GM12864 (cell line): ENCODE results near the gene SIAE.

Experiments
- DNase-seq: peaks from one replicate; pipeline ENCODE4 v3.0.0-alpha.2; 2011; ENCODE audit warnings: low read depth
- H3K4me3 ChIP-seq: 2 replicates; pipeline ENCODE4 v1.5.1; 2011; ENCODE audit warnings: mild to moderate bottlenecking, low read depth, low read length, control low read depth
- CTCF ChIP-seq: IDR thresholded peaks from 2 replicates; pipeline ENCODE4 v1.5.1; 2011; ENCODE audit warnings: low read depth, mild to moderate bottlenecking, moderate library complexity, low read length, control low read depth, inconsistent platforms; ENCODE audit errors: missing control alignments

The SIAE gene

DNA sequence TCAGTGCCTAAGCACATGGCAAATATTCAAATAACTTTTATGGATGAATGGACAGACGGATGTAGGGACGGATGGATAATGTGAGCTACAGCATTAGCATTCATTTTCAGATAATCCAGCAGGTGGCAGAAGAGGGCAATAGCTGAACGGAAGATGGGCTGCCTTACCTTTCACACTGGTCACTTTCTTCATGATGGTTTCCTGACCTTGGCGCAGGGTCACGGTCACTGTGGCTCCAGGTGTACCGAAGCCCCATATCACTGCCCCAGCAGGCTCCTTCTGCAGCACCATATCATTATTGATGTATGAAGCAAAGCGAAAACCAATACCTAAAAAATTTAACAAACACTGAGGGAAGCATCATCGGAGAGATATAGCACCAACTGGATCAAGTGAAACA lies 4.3 kb downstream of the SIAE start:
- peak; percentile 21 for DNase-seq
- no peak overlapping the region for H3K4me3 ChIP-seq
- peak; percentile 85 for TF ChIP-seq CTCF

DNA sequence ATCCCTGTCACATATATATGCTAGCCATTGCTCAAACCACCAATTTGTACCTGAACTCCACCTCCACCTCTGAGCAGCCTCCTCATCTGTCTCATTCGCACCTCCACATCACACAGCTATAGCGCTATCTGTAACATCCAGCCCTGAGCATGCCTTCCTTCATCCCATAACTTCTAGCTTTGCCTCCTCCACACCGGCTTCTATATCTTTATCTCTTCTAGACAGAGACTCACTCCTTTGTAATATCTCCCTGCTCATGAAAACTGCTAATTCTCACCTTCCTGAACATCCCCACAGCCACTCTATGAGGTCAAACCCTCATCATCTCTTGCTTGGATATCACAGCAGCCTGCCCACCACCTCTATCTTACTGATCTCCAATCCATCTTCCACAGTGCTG lies 5.9 kb downstream of the SIAE start:
- H3K4me3 ChIP-seq = no peak overlapping the region
- no peak for TF ChIP-seq CTCF
- DNase-seq = no peak

- no peak for TF ChIP-seq CTCF
- H3K4me3 ChIP-seq = no peak overlapping the region
- no peak for DNase-seq
Observed at GRCh38 chr11:124663861-124664260, 9.7 kb downstream of the SIAE start.

GRCh38 chr11:124662106-124662505 lies 11.4 kb downstream of the SIAE start:
- H3K4me3 ChIP-seq = no peak overlapping the region
- DNase-seq = no peak
- TF ChIP-seq CTCF = no peak

- no peak for TF ChIP-seq CTCF
- H3K4me3 ChIP-seq = no peak overlapping the region
- DNase-seq = no peak
Observed at GRCh38 chr11:124661553-124661952, 12.0 kb downstream of the SIAE start.

- no peak overlapping the region for H3K4me3 ChIP-seq
- DNase-seq = no peak
- TF ChIP-seq CTCF = no peak
Observed at GRCh38 chr11:124658986-124659385, 14.6 kb downstream of the SIAE start.

DNA sequence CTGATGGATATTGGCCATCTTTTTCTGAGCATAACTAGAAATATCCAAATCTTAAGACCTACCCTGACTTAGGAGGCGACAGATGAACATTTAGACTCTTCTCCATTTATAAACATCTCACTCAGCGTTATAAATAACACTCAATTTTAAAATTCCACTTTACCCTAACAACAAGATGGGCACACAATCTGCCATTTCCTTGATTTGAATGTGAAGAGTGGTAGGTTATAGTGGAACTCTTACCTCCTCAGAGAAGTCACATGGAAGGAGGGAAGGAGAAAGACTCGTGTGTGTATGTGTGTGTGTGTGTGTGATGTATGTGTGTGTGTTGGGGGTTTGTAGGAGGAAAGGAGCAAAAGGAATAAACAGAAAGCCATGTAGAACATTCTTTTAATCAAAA lies 15.0 kb downstream of the SIAE start:
- no peak overlapping the region for H3K4me3 ChIP-seq
- no peak for DNase-seq
- no peak for TF ChIP-seq CTCF
